HG02571 (cell line): ENCODE data around the gene PIPOX.

Experiments used
- ATAC-seq: cut with Tn5 transposase; IDR thresholded peaks from one replicate; pipeline ENCODE4 v1.9.1; 2021; ENCODE audit warnings: mild to moderate bottlenecking, moderate library complexity; ENCODE audit not compliant: unreplicated experiment

The PIPOX gene

DNA sequence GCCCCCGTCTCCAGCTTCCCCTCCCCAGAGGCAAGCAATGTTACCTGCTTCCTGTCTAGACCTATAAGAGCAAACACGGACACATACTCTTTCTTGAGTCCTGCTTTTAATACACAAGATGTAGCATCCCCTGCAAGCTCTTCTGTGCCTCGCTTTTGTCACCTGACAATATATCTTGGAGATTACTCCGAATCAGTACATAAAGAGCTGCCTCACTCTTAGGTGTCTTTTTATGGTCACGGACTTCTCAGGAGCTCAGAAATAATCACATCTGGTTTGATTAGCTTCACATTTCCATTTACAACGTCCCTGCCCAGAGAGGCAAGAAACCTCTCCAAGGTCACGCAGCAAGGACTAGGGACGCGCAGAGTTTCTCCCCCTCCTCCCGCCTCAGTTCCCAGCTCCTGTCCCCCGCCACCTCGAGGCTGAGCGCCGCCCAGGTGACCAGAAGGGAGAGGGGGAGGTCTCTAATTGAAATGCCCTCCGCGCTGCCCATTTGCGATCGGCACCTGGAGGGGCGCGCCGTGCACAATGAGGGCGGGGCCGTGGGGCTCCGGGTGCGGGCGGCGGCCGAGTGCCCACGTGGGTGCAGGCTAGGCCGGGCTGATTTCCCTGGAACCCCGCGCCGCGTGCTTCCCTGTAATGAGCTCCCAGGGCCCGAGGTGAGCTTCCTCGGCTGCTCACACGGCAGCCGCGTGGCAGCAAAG, 23.3 kb upstream of the PIPOX start:
- no peak for ATAC-seq

DNA sequence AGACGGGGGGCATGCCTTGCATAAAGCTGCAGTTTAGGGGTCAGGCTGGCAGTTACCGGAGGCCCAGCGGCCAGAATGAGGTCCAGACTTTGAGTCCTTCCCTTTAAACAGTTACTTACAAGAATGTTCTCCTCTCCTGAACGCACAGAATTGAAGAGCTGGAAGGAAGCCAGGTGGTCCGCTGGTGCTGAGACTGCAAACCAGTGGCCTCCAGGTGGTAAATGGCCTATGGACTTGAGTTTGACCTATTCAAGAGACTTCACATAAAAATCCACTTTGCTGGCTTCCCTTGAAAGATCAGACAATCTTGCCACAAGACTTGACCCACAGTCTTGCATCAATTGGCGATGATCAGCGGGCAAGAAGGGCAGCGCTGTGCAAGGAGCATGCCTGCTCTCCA, 22.4 kb upstream of the PIPOX start:
- ATAC-seq = no peak

DNA sequence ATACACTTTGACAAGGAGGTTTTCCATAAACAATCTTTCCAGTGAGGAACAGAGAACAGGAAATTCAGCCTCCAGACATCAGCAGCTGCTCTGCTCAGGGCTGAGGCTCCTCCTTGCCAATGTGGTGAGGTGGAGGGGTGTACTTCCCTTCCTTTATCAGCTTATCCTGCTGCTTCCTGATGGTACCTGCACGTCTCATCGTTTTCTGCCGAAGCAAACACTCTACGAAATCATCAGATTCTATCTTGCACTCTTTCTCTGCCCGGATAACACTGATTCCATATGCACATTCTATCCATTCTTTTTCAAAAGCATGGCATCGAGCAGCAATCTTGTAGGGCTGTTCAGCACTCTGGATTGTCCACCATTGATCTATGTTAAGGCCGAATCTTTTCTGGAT, 21.7 kb upstream of the PIPOX start:
- ATAC-seq = no peak

DNA sequence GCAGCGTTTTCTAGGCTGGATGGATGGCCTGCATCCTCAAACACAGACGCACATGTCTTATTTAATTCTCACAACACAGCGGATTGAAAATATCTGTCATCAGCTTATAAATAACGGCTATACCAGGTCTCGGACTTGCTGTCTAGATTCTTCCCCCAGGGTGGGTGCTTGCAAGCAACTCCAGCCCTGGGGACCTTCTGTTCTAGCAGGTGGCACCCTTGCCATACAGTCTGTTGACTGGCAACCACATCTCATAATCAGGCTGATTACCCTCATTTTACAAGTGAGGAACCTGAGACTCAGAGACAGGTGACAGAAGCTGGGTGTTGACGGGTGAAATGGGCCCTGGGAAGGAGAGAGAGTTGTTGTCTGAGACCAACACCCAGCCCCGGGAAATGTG, 20.9 kb upstream of the PIPOX start:
- no peak for ATAC-seq

DNA sequence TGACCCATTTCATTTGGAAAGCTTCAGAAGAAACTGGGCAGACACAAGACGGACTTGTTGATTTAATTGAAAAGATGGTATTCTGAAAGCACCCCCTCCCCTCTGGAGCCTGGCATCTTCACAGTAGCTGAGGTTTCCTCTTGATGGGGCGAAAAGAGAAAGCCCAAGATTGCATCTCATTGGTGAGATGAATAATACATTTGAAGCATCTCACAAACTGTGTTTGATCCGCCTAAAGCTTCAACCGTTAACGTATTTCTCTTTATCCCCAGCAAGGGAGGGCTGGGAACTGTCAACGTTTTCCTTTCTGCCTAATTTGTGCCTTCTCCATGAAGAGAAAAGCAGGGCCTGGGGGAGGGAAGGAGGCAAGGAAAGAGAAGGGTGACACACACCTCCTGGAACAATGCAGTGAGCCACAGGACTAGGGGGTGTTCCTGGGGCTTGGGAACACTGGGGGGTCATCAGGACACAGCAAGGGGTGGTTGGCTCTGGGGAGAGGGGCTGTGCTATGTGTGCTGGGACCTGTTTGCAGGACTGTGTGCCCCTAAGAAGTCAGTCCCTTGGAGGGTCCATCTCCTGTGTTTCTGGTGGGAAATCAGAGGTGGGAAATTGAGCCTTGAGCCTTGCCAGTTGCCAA, 18.5 kb upstream of the PIPOX start:
- no peak for ATAC-seq

DNA sequence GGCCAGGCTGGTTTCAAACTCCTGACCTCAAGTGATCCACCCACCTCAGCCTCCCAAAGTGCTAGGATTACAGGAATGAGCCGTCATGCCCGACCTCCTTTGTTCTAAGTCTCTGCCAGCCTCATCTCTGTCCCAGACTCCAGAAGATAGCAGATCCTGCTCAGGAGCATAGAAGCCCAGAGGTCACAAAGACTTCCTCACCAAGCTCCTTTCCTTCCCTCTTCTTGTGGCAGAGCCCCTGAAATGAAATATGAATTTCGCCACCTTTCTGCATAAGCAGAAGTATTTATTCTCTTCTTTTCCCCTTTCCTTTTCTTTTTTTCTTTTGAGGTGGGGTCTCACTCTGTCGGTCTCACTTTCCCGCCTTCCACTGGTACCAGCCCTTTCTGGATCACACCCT, 11.5 kb upstream of the PIPOX start:
- no peak for ATAC-seq

DNA sequence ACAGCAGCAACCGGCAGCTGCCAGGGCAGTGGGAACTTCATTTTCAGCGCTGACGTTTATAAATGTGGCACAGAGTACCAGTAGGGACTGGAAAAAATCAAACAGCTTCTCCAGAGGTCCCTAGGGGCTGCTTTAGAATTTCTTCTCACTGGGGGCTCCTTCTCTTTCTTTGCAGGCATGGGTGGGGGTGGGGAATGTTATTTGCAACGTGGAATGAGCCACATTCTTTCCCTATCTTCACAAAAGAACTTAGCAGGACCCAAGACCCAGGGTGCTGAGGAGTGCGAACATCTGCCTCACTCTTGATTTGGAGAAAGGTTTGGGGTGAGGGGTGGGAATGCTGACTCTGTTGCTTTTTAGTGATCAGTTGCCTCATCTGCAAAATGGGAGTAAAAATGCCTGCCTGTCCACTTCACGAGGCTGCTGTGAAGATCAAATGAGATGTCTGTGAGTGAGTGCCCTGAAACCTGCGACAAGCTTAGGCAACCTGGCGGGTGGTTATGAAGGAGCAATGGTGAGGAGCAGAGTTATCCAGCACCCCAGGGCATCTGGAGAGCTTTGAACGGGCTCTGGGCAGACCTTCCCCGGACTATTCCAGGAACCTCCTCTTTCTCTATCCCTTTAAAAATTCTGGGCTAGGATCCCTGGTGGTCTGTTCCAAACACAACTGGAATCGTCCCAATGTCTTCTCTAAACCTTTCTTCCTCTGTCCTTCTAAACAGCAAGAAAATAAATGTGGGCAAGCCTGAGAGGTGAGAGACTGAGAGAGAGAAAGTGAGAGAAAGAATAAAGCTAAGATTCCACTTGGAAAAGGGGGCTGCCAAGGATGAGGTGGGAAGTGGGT, 10.7 kb upstream of the PIPOX start:
- ATAC-seq = no peak

DNA sequence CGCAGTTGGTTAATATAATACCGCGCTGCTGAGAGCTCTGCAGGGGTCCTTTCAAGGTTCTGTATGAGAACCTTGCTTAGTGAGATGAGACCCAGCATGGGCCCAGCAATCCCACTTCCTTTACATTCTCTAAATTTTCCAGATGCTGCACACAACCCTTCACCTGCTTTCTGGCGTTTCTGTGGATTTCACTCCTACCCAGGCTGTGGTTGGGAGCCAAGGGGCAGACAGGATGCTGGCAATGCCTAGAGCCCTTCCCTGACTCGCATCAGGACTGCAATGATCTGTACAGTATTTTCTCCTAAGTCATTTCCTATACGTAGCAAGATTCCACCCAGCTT, 10.1 kb upstream of the PIPOX start:
- no peak for ATAC-seq

DNA sequence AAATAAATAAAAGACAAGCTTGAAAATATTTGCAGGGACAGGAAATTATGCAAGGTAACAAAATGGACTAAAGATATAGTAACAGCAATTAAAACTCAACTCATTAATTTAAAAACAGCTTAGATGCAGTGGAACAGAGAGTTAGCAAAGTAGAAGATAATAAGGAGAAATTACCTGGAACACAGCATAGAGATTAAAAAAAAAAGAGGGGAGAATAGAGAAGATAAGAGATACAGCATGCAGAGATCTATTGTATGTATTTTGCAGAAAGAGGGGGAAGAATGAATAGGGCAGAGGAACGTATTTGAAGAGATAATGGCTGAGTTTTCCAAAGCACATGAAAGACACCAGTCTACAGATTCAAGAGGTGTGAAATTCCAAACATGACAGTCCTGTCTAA, 8.4 kb upstream of the PIPOX start:
- no peak for ATAC-seq

DNA sequence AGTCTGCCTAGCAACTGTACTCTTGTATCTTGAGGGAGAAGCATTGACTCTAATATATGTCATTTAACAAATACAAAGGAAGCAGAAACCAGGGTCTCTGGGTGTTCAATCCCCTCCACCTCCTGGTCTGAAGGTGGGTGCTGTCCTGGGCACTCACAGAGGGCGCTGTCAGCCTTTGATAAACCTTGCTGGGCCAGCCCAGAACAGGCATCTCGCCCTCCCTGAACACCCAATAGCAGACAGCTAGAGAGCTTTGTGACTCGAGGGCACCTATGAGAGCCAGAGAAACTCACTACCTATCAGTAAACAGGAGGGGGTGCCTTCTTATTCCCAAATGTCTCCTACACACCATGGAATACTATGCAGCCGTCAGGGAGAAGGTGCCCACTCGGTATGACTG, 6.4 kb upstream of the PIPOX start:
- ATAC-seq = no peak

DNA sequence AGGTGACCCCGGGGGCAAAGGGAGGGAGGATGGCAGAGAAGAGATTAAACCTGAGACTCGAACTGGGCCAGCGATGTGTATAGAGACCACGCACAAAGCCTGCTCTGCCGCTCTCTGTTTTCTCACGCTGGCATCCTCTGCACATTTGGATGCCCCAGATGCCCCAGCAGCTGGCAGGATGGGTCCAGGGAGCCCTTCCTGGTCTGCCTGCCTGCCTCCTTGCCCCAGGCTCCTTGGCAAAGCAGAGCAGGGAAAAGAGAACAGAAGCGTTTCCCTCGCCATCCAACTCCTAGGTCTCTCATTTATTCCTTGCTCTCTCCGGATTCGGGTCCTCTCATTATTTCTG, 5.2 kb upstream of the PIPOX start:
- no peak for ATAC-seq

DNA sequence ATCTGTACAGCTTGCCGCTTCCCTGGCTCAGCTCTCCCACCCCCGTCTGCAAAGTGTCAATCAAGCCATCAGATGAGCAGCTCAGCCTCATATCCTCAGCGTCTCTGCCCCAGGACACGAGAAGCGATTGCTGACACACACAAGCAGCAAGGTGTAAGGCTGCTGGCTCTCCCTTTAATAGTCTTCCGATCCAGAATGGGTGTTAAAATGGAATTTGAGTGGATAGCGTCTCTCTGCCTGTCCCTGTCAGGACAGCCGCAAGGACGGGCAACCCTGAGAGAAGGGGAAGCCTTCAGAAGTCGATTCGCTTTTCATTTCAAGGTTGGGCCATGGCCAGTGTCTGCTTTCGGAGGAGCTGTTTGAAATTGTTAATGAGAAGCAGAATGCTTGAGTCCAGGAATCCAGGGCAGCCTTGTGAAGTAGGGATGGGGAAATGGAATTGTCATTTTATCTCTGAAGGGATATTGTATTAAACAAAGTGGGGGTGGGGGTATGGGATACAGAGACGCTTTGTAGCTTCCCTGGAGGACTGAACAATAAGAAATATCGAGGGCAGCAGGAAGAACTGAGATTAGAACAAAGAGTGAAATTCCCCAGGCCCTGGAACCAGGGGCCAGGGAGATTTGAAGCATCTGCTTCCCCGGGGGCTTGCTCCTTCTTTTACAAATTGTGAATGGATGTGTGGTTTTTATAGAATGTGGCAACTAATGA, 4.7 kb upstream of the PIPOX start:
- ATAC-seq = no peak

DNA sequence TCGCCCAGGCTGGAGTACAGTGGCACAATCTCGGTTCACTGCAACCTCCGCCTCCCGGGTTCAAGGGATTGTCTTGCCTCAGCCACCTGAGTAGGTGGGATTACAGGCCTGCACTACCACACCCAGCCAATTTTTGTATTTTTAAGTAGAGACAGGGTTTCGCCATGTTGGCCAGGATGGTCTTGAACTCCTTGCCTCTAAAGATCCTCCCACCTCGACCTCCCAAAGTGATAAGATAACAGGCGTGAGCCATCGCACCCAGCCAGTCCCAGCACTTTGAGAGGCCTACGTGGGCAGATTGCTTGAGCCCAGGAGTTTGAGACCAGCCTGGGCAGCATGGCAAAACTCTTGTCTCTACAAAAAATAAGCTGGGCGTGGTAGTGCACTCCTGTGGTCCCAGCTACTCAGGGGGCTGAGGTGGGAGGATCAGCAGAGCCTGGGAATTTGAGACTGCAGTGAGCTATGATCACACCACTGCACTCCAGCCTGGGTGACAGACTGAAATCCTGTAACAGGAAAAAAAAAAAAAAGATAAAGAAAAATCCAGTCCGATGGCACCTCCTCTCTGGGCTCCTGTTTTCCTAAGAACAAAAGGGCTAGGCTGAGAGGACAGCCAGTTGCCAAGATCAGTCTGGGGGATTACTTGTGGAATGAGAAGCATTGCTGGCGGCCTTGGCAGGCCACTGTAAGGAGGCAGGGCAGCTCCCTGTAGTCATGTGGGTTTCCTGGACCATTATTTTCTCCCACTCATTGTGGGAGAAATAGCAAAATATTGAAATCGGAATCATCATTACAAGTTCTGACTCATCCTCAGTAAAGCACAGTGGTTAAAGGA, 3.0 kb upstream of the PIPOX start:
- ATAC-seq = no peak

DNA sequence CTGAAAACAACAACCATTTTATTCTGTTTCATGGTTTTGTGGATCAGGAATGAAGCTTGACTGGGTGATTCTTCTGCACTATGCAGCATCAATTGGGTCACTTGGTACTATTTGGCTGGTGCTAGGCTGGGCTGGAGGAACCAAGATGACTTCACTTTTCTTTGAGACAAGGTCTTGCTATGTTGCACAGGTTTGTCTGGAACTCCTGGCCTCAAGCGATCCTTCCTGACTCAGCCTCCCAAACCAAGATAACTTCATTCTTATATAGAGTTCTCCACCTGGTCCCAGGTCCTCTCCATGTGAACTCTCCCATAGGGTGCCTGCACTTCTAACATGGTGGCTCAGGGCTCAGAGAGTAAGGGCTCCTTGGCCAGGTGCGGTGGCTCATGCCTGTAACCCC, 1.9 kb upstream of the PIPOX start:
- no peak for ATAC-seq

DNA sequence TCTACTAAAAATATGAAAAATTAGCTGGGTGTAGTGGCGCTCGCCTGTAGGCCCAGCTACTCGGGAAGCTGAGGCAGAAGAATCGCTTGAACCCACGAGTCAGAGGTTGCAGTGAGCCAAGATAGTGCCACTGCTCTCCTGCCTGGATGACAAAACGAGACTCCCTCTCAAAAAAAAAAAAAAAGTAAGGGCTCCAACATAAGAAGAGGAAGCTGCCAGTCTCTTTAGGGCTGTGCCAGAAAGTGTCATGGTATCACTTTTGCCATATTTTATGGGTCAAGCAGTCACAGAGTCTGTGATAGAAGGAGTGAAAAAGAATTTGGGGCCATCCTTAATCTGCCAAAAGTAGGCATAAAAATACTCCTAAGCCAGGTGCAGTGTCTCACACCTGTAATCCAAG, 1.4 kb upstream of the PIPOX start:
- no peak for ATAC-seq

DNA sequence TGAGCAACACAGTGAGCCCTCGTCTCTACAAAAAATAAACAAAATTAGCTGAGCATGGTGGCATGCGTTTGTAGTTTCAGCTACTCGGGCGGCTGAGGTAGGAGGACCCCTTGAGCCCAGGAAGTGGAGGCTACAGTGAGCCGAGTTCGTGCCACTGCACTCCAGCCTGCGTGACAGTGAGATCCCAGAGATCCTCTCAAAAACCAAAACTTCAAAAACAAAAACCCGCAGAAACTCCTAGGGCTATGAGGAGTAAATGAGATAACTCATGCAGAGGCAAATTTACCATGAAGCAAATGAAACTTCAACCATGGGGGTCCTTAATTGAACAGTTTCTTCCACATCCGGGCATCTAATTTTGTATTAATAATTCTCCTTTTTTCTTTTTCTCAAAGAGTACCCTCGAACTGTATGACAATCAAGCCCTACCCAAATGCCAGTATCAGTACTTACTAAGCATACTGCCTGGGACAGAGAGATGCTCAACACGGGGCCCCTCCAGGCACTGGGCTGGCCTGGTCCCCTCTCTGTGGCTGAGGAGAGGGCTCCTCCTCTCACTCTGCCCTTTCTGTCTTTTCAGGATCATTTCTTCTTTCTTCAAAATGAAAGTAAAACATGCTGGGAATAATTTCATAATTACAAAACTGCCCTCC, 789 bp upstream of the PIPOX start:
- no peak for ATAC-seq

DNA sequence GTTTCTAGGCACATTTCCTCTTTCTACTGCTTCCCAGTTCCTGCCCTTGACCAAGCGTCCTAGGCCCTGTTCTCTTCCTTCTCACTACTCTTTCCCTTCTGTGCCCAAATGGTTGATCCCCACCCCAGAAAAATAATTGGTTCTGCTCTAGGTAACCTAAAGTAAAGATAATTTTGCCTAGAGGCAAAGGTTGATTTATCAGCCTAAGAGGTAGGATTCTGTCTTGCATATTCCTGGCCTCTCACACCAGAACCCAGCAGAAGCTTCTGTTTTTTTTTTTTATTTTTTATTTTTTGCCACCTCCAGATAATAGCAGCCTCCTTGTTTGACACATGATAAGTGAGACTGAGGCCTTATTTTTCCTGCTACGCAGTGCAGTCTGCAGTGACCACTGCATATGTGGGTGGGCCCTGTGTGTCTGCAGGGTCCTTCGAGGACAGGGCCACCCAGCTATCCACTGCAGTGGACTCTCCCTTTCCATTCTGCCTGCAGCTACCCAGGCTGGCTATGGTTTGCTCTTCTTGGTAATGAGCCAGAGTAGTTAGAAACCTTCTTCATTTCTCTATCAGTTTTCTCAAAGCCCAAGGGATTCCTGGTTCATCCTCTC, 701 bp downstream of the PIPOX start:
- ATAC-seq = no peak

DNA sequence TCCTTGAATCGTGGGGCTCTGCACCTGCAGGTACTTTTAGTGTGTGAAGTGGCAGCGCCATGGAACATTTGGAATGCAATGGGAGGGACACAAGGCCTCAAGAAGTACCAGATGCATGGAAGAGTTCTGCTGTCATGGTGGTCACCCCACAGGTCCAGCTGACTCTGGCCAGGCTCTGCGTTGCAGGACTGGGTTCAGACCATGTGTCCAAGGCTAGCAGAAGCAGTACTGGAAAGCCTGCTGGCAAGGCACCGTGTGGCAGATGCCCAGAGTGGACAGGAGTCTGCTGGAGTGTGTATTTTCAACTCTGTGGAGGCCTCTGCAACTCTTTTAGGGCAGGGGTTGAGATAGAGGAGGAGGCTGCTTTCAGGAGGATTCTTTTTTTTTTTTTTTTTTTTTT, 2.1 kb downstream of the PIPOX start:
- no peak for ATAC-seq

DNA sequence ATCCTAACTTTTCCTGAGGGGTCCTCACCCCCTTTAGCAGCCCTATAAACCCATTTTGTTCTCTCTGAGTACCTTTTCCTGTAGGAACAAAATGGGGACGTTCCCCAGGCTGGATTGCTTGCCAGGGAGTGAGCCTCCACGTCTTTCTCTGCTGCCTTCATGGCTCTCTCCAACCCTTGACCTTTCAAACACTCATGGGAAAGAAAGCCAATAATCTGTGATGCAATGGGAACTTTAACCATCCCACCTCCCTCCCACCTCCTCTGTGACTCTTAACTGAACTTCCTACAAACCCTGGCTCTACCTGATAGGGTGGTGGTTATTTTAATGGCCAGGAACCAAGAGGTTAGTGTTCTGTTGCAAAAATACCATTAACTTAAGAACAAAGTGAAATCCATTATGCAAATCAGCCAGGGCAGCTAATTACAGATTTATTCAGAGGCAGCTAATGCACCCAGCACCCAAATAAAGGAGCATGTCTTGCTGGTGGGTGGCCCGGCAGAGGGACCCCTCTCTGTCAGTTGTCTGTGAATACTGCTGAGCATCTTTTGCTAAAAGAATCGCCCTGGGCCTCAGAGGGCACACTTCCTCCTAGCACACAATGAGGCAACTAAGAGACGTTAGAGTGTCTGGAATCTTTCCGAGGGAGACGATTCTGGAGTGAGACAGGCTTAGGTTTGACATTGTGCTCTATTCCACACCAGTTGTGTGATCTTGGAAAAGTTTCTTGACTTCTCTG, 3.0 kb downstream of the PIPOX start:
- no peak for ATAC-seq
